Adrenal gland (tissue), 12 donors: ENCODE results near the gene NIM1K. TPM values are rescaled to one million over a fixed set of nuclear protein-coding genes. Genes with fewer than 3 reads are reported as not detected.
"Not testable (repeated sequence)": the region's sequence is repeated elsewhere in the genome, so short reads cannot be mapped to it uniquely, and the experiment has no call there.

Source experiments
- DNase-seq, 7 donors: peaks; one replicate each; pipeline ENCODE4 v3.0.0-alpha.2; 2019 to 2020
- H3K27ac ChIP-seq, 5 donors: fragments of 200-600 bp; sonication (generic) in 4 of 5; 1 replicate in 3 of 5; 2 replicates in 2 of 5; pipeline versions ENCODE4 v1.5.1 to v1.8.0; 2016 to 2020; ENCODE audit warnings: mild to moderate bottlenecking in 1 of 5
- H3K27me3 ChIP-seq: fragments of 200-600 bp; 2 replicates; pipeline ENCODE4 v1.8.0; 2021
- H3K36me3 ChIP-seq, 2 donors: fragments of 200-600 bp; replicated peaks in 1 of 2; 1 replicate in 1 of 2; 2 replicates in 1 of 2; pipeline versions ENCODE4 v1.5.1 to v1.8.0; 2018 to 2022
- H3K4me1 ChIP-seq, 2 donors: fragments of 200-600 bp; replicated peaks in 1 of 2; 1 replicate in 1 of 2; 2 replicates in 1 of 2; pipeline versions ENCODE4 v1.5.1 to v1.8.0; 2018 to 2021
- H3K4me3 ChIP-seq, 4 donors: fragments of 200-600 bp; sonication (generic) in 3 of 4; one replicate each; pipeline ENCODE4 v1.5.1; 2016 to 2018
- H3K9me3 ChIP-seq, 3 donors: fragments of 200-600 bp; sonication (generic) in 1 of 3; replicated peaks in 1 of 3; 1 replicate in 2 of 3; 2 replicates in 1 of 3; pipeline versions ENCODE4 v1.5.1 to v1.8.0; 2016 to 2021
- POLR2A ChIP-seq, 2 donors: fragments of 450-650 bp; IDR thresholded peaks; one replicate each; pipeline ENCODE4 v1.6.1; 2017; ENCODE audit warnings: antibody characterized with exemption in 2 of 2, mild to moderate bottlenecking in 2 of 2, moderate library complexity in 1 of 2
- WGBS, 4 donors: extraction: QIAGEN DNeasy Blood & Tissue Kit in 2 of 4; methylation state at CpG; one replicate each; pipeline versions ENCODE4 v1.1.5 to v1.1.7; 2013 to 2017; 5-methylcytosine and 5-hydroxymethylcytosine counted together
- intact Hi-C, 2 donors: fragments of 100-400 bp; cut with DNase I; formaldehyde crosslinking; loops; one replicate each; pipeline versions ENCODE4 v1.14.1 to v1.15.0; 2022 to 2023
- polyA plus RNA-seq, 3 donors: library from polyadenylated mRNA; stranded (reverse); fragments of 200-250 nt in 2 of 3; fragments of 350-450 nt in 1 of 3; fragmentation: Illumina TruSeq in 1 of 3; extraction: RNeasy Lipid Tissue Mini Kit (QIAGEN cat#74804) in 1 of 3; gene quantifications; one replicate each; pipeline ENCODE4 v1.2.3, GENCODE V29; 2013 to 2014
- total RNA-seq, 9 donors: library from RNA; depleted of rRNA in 4 of 9; stranded (reverse); fragments of >200 nt in 4 of 9; fragments of 120-200 nt in 1 of 9; fragmentation: NEBNext Ultra II Directional in 1 of 9; extraction: Animal tissue kit (Norgen Biotek cat#: 25700) in 1 of 9; gene quantifications; one replicate each; pipeline versions ENCODE4 v1.1.0 to v1.2.4, GENCODE V29; 2013 to 2023
- TF ChIP-seq, protein P1 (sequence below), 6 experiments: fragments of 450-650 bp in 4 of 6; fragments of 200-600 bp in 2 of 6; sonication (generic) in 1 of 6; IDR thresholded peaks; 1 replicate in 5 of 6; 2 replicates in 1 of 6; pipeline versions ENCODE4 v1.5.1 to v1.8.0; 2016 to 2021; ENCODE audit warnings: antibody characterized with exemption in 6 of 6, mild to moderate bottlenecking in 2 of 6, moderate library complexity in 1 of 6
- donor health status: healthy with polysubstance abuse.
- donor health status: Bipolar disorder and iron deficiency.
- donor health status: DM: yes; HTN: yes; CAD: no.
- donor health status: DM: no; HTN: no; CAD: no.
- donor health status: DM: no; HTN: no; CAD: no.
- donor health status: DM: yes; HTN: yes; CAD: no.

The NIM1K gene
- total and polyA plus RNA-seq, 12 donors: 0.18 to 3.9 (median 1.1) TPM

DNA sequence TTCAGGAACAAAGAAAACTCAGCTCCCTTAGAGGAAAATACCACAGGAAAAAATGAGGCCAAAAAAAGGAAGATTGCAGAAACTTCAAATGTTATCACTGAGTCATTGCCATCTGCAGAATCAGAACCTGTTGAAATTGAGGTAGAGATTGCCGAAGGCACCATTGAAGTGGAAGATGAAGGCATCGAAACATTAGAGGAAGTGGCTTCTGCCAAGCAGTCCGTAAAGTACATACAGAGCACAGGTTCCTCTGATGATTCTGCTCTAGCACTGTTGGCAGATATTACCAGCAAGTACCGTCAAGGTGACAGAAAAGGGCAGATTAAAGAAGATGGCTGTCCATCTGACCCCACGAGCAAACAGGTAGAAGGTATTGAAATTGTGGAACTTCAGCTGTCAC, 30.8 kb upstream of the NIM1K start:
- Histone ChIP-seq H3K27me3 (no peaks in the 10 kb centered on the region), H3K27ac (no peak overlapping the region), H3K9me3 (no peaks in the 10 kb centered on the region), H3K36me3 (peaks cover 0 to 32% of the 10 kb centered on the region in 2 donors), H3K4me1 (no peaks in the 10 kb centered on the region), H3K4me3 (no peak overlapping the region)
- TF ChIP-seq, protein P1, sequence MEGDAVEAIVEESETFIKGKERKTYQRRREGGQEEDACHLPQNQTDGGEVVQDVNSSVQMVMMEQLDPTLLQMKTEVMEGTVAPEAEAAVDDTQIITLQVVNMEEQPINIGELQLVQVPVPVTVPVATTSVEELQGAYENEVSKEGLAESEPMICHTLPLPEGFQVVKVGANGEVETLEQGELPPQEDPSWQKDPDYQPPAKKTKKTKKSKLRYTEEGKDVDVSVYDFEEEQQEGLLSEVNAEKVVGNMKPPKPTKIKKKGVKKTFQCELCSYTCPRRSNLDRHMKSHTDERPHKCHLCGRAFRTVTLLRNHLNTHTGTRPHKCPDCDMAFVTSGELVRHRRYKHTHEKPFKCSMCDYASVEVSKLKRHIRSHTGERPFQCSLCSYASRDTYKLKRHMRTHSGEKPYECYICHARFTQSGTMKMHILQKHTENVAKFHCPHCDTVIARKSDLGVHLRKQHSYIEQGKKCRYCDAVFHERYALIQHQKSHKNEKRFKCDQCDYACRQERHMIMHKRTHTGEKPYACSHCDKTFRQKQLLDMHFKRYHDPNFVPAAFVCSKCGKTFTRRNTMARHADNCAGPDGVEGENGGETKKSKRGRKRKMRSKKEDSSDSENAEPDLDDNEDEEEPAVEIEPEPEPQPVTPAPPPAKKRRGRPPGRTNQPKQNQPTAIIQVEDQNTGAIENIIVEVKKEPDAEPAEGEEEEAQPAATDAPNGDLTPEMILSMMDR (IDR thresholded peaks at IDR 0.05): no peak
- TF ChIP-seq POLR2A (IDR thresholded peaks at IDR 0.05): no peak
- DNase-seq: no peak
- intact Hi-C loops: no loop called here
- 81 to 91% (median 88%) methylated on average over 5 of the region's 5 CpGs for WGBS, 4 donors

- H3K9me3 ChIP-seq, H3K27me3 ChIP-seq, H3K4me3 ChIP-seq, H3K4me1 ChIP-seq, DNase-seq, intact Hi-C loops, H3K27ac ChIP-seq: not testable (repeated sequence)
- WGBS, 4 donors: 87 to 95% (median 88%) methylated on average over 5 of the region's 5 CpGs
- H3K36me3 ChIP-seq: peaks cover 0 to 32% of the 10 kb centered on the region in 2 donors
Observed at GRCh38 chr5:43164801-43165200, 27.2 kb upstream of the NIM1K start.

- no peak overlapping the region for H3K27ac ChIP-seq
- no peak for DNase-seq
- no peaks in the 10 kb centered on the region for H3K27me3 ChIP-seq
- peaks cover 0 to 32% of the 10 kb centered on the region in 2 donors for H3K36me3 ChIP-seq
- intact Hi-C loops: no loop called here
- TF ChIP-seq, protein P1 (IDR thresholded peaks at IDR 0.05): no peak
- TF ChIP-seq POLR2A (IDR thresholded peaks at IDR 0.05): no peak
- WGBS, 4 donors: 87 to 100% (median 92%) methylated on average over 1 of the region's 1 CpG
- H3K9me3 ChIP-seq: no peaks in the 10 kb centered on the region
- no peaks in the 10 kb centered on the region for H3K4me1 ChIP-seq
- H3K4me3 ChIP-seq: no peak overlapping the region
Observed at GRCh38 chr5:43165323-43165722, 26.7 kb upstream of the NIM1K start.

- no peak for DNase-seq
- Histone ChIP-seq H3K36me3 (peaks cover 0 to 17% of the 10 kb centered on the region in 2 donors), H3K4me1 (no peaks in the 10 kb centered on the region), H3K27ac (no peak overlapping the region), H3K4me3 (no peak overlapping the region), H3K9me3 (no peaks in the 10 kb centered on the region), H3K27me3 (no peaks in the 10 kb centered on the region)
- WGBS, 4 donors: 91 to 100% (median 95%) methylated on average over 2 of the region's 2 CpGs
- intact Hi-C loops: no loop called here
- TF ChIP-seq, protein P1 (IDR thresholded peaks at IDR 0.05): no peak
- no peak for TF ChIP-seq POLR2A (IDR thresholded peaks at IDR 0.05)
Observed at GRCh38 chr5:43168175-43168574, 23.9 kb upstream of the NIM1K start.

DNA sequence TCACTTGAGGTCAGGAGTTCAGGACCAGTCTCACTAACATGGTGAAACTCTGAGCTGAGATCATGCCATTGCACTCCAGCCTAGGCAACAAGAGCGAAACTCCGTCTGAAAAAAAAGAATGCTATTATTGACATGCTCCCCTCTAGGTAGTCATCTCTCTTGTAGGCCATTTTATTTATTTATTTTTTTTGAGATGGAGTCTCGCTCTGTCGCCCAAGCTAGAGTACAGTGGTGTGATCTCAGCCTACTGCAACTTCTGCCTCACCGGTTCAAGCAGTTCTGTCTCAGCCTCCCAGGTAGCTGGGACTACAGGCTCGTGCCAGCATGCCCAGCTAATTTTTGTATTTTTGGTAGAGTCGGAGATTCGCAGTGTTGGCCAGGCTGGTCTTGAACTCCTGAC, 20.6 kb upstream of the NIM1K start:
- no peak overlapping the region for H3K4me3 ChIP-seq
- 97 to 99% (median 98%) methylated on average over 8 of the region's 8 CpGs for WGBS, 4 donors
- no peak for DNase-seq
- peaks cover 0 to 23% of the 10 kb centered on the region in 2 donors for H3K36me3 ChIP-seq
- H3K9me3 ChIP-seq: no peaks in the 10 kb centered on the region
- H3K27me3 ChIP-seq: no peaks in the 10 kb centered on the region
- TF ChIP-seq POLR2A (IDR thresholded peaks at IDR 0.05): no peak
- TF ChIP-seq, protein P1 (IDR thresholded peaks at IDR 0.05): no peak
- intact Hi-C loops: no loop called here
- no peak overlapping the region for H3K27ac ChIP-seq
- H3K4me1 ChIP-seq: no peaks in the 10 kb centered on the region
